Mesendoderm (in vitro differentiated cells): ENCODE results near the gene ARRDC5.
A peak's percentile ranks its signal among the peaks of the same experiment; 100 is the strongest.

ENCODE experiments used
- DNase-seq: peaks from one replicate; pipeline ENCODE4 v3.0.0; 2013
- H2AK5ac ChIP-seq: 2 replicates; pipeline ENCODE4 v1.6.1; 2013; ENCODE audit warnings: low read length, inconsistent platforms
- H2BK120ac ChIP-seq: 2 replicates; pipeline ENCODE4 v1.6.1; 2013; ENCODE audit warnings: low read depth, mild to moderate bottlenecking, low read length, moderate library complexity, mixed read lengths
- H2BK15ac ChIP-seq: replicated peaks from 2 replicates; pipeline ENCODE4 v1.6.1; 2013; ENCODE audit warnings: low read depth, mild to moderate bottlenecking, moderate library complexity
- H2BK5ac ChIP-seq: 2 replicates; pipeline ENCODE4 v1.6.1; 2013; ENCODE audit warnings: low read length, inconsistent platforms
- H3K18ac ChIP-seq: 2 replicates; pipeline ENCODE4 v1.6.1; 2013; ENCODE audit warnings: mild to moderate bottlenecking, low read length, mixed read lengths
- H3K23ac ChIP-seq: one replicate; pipeline ENCODE4 v1.6.1; 2013; ENCODE audit warnings: low read length
- H3K27ac ChIP-seq: 2 replicates; pipeline ENCODE4 v1.5.1; 2013; ENCODE audit warnings: low read depth, mild to moderate bottlenecking, inconsistent platforms, low read length, moderate library complexity
- H3K27me3 ChIP-seq: 2 replicates; pipeline ENCODE4 v1.6.1; 2013; ENCODE audit warnings: low read length, control low read depth, mild to moderate bottlenecking, inconsistent platforms; ENCODE audit not compliant: insufficient read depth, poor library complexity
- H3K36me3 ChIP-seq: 2 replicates; pipeline ENCODE4 v1.6.1; 2013; ENCODE audit warnings: low read length, inconsistent platforms; ENCODE audit not compliant: control insufficient read depth, insufficient read depth
- H3K4ac ChIP-seq: one replicate; pipeline ENCODE4 v1.6.1; 2013; ENCODE audit warnings: low read depth, mild to moderate bottlenecking, low read length, moderate library complexity
- H3K4me1 ChIP-seq: 2 replicates; pipeline ENCODE4 v1.6.1; 2013; ENCODE audit warnings: low read depth, low read length, inconsistent platforms; ENCODE audit not compliant: control insufficient read depth
- H3K4me2 ChIP-seq: 2 replicates; pipeline ENCODE4 v1.6.1; 2013; ENCODE audit warnings: low read length
- H3K4me3 ChIP-seq: 2 replicates; pipeline ENCODE4 v1.5.1; 2013; ENCODE audit warnings: mild to moderate bottlenecking, low read length
- H3K56ac ChIP-seq: one replicate; pipeline ENCODE4 v1.6.1; 2013; ENCODE audit warnings: low read length
- H3K79me1 ChIP-seq: 2 replicates; pipeline ENCODE4 v1.6.1; 2013; ENCODE audit warnings: low read length, inconsistent platforms
- H3K79me2 ChIP-seq: 2 replicates; pipeline ENCODE4 v1.6.1; 2013; ENCODE audit warnings: mild to moderate bottlenecking, low read length; ENCODE audit not compliant: control insufficient read depth, insufficient read depth
- H3K9ac ChIP-seq: 2 replicates; pipeline ENCODE4 v1.6.1; 2013; ENCODE audit warnings: low read length, inconsistent platforms
- H4K5ac ChIP-seq: one replicate; pipeline ENCODE4 v1.6.1; 2013; ENCODE audit warnings: low read length
- H4K8ac ChIP-seq: one replicate; pipeline ENCODE4 v1.6.1; 2013; ENCODE audit warnings: low read depth, mild to moderate bottlenecking, control low read depth, low read length, moderate library complexity
- WGBS: extraction: QIAGEN DNeasy Blood & Tissue Kit; methylation state at CpG from one replicate; pipeline ENCODE4 v1.1.7; 2013; ENCODE audit warnings: low lambda C conversion rate, missing lambda C conversion rate; ENCODE audit not compliant: insufficient coverage; ENCODE audit errors: extremely low coverage; 5-methylcytosine and 5-hydroxymethylcytosine counted together

The ARRDC5 gene

DNA sequence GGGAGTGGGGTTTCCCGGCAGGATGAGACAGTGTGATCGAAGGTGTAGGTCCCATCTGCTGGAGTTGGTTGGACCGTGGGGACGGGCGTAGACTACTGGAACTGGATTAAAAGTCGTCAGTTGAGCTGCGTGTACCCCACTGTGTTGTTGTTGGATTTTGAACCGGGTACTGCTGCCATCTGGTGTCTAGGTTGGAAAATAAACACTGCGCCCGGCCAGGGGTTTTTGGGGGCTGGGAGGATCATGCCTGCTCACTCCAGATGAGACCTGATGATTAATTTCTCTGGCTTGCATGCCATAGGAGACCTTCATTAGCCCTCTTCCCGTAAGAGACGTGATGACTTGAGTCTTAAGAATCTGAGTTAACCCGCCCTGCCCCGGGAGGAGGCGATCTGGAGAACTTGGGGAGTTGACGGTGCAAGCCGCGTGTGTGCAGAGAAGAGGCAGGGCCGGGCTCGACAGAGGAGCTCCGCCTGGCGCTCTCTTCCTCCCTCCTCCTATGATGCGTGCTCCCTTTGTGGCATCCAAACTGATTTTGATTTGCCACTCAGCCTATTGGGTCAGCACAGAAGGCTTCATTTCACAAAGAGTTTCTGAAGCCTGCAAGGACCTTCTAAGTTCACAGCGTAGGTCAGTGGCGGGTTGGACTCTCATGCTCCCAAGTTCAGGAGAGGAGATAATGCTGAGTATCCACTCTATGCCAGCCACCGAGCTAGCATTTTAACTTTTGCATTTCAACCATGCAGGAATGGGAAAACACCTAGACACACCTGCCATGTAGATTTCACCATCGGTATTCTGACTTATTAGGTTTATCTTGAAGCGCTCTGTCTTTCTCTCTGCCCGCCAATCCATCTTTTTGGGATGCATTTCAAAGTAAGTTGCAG, 9.3 kb upstream of the ARRDC5 start:
- H3K4me1 ChIP-seq: no peaks in the 10 kb centered on the region
- H3K27ac ChIP-seq: no peak overlapping the region
- peak; percentile 86 for DNase-seq
- no peak overlapping the region for H3K4me3 ChIP-seq
- H2BK15ac ChIP-seq: no peak overlapping the region
- no peak overlapping the region for H3K23ac ChIP-seq
- H3K27me3 ChIP-seq: no peaks in the 10 kb centered on the region
- no peak overlapping the region for H3K4ac ChIP-seq
- peak overlapping the region; percentile 3 for H3K18ac ChIP-seq
- H3K4me2 ChIP-seq: peak overlapping the region; percentile 17
- peak overlapping the region; percentile 76 for H3K9ac ChIP-seq
- peaks cover 27% of the 10 kb centered on the region for H3K79me1 ChIP-seq
- no peak overlapping the region for H2BK120ac ChIP-seq
- H2AK5ac ChIP-seq: no peak overlapping the region
- H3K79me2 ChIP-seq: peaks cover 58% of the 10 kb centered on the region
- no peak overlapping the region for H2BK5ac ChIP-seq
- H4K5ac ChIP-seq: no peak overlapping the region
- no CpG with 5 or more reads among the region's 29 CpGs for WGBS
- H3K56ac ChIP-seq: peak overlapping the region; percentile 91
- peaks cover 4% of the 10 kb centered on the region for H3K36me3 ChIP-seq
- no peak overlapping the region for H4K8ac ChIP-seq

DNA sequence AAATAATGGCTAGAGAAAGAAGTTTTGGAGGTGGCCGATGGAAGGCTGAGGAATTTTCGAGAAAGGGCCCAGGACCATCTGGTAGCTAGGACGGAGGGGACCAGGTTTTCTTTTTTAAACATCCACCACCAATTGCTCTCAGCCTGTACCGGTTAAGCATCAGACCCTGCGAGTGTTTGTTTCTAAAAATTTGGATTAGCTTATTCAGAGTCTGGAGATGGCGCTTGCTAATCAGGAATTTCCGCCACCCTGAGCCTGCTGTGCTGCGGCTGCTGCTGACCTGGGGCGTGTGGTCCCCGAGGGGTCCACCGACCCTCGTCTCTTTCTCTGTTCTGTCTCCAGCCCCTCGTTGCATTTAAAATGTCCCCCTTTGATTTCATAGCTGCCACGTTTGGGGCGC, 8.6 kb upstream of the ARRDC5 start:
- peaks cover 52% of the 10 kb centered on the region for H3K79me2 ChIP-seq

DNA sequence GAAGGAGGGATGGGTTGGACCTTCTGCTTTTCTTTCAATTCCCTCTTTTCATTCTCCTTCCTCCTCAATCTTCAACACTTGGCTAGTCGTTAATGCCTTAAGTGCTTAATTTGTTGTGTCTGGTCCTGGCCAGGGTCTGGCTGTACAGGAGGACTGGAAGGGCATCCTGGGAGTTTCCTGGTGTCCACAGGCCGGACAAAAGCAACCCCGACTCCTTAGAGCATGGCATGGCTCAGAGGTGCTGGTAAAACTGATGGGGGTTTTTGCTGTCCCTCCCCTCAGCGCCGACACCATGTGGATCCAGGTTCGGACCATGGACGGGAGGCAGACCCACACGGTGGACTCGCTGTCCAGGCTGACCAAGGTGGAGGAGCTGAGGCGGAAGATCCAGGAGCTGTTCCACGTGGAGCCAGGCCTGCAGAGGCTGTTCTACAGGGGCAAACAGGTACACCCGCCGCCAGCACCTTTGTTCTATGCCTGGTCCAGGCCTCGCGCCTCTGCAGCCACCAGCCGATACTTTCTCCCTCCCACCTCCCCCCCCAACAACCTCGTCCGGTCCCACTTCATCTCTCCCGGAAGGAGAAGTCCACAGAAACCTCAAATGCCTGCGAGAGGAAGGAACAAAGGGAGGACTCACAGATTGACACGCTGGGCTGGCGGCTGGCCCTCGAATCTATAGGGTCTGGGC, 8.0 kb upstream of the ARRDC5 start:
- Histone ChIP-seq H4K5ac (no peak overlapping the region), H3K56ac (peak overlapping the region; percentile 91), H3K36me3 (peaks cover 4% of the 10 kb centered on the region), H3K79me1 (peaks cover 22% of the 10 kb centered on the region), H3K79me2 (peaks cover 46% of the 10 kb centered on the region), H3K27me3 (no peaks in the 10 kb centered on the region), H3K23ac (no peak overlapping the region), H3K4ac (peak overlapping the region; percentile 75), H3K18ac (no peak overlapping the region), H3K4me1 (no peaks in the 10 kb centered on the region), H3K4me2 (peak overlapping the region; percentile 79), H2BK120ac (no peak overlapping the region), H3K4me3 (peak overlapping the region; percentile 59), H2BK5ac (no peak overlapping the region), H3K27ac (no peak overlapping the region), H2AK5ac (no peak overlapping the region), H3K9ac (peak overlapping the region; percentile 76), H2BK15ac (no peak overlapping the region), H4K8ac (no peak overlapping the region)
- DNase-seq: peak; percentile 22
- no CpG with 5 or more reads among the region's 23 CpGs for WGBS

More for the DNA sequence above, 8.6 kb upstream of the ARRDC5 start:
- no CpG with 5 or more reads among the region's 15 CpGs for WGBS
- DNase-seq: no peak
- Histone ChIP-seq H3K9ac (peak overlapping the region; percentile 76), H3K27me3 (no peaks in the 10 kb centered on the region), H3K18ac (peak overlapping the region; percentile 3), H2BK5ac (no peak overlapping the region), H3K79me1 (peaks cover 23% of the 10 kb centered on the region), H3K4me1 (no peaks in the 10 kb centered on the region), H3K4me3 (no peak overlapping the region), H3K23ac (no peak overlapping the region), H3K27ac (no peak overlapping the region), H4K8ac (no peak overlapping the region), H4K5ac (no peak overlapping the region), H3K4me2 (peak overlapping the region; percentile 17), H3K4ac (no peak overlapping the region), H2BK15ac (no peak overlapping the region), H2BK120ac (no peak overlapping the region), H3K36me3 (peaks cover 4% of the 10 kb centered on the region), H3K56ac (peak overlapping the region; percentile 91), H2AK5ac (no peak overlapping the region)

DNA sequence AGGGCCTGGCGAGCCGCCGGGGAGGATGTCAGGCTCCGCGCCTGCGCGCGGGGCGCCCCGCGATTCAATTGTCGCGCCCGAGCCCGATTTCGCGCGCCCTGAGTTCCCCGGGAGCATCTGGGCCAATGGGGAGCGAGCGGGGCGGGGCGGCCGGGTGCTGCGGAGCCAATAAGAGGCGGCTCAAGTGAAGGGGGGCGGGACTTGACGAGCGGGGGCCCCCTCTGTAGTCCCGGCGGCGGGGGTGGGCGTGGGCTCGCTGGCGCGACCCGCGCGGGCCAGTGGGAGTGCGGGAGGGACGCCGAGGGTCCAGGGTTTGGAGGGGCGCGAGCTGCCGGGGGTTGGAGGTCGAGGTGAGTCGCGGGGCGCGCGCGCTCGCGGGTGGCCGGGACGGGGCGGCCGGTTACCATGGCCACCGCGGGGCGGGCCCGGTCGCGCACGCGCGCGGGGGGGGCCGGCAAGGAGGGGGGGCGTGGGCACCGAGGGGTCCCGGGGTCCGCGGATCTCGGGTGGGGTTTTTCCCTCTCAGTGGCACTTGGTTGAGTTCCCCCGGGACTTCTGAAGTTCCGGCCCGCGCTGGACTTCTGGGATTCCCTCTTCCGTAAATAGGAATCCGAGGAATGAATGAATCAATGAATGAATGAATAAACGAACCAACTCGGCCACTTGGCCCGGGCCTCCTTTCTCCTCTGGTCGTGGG, 7.3 kb upstream of the ARRDC5 start:
- Histone ChIP-seq H3K27ac (no peak overlapping the region), H3K9ac (peak overlapping the region; percentile 78), H4K5ac (no peak overlapping the region), H3K79me1 (peaks cover 20% of the 10 kb centered on the region), H3K4ac (peak overlapping the region; percentile 75), H2BK5ac (no peak overlapping the region), H3K56ac (peak overlapping the region; percentile 94), H3K4me2 (peak overlapping the region; percentile 79), H3K27me3 (no peaks in the 10 kb centered on the region), H2AK5ac (no peak overlapping the region), H3K4me1 (no peaks in the 10 kb centered on the region), H3K4me3 (peak overlapping the region; percentile 59), H3K79me2 (peaks cover 41% of the 10 kb centered on the region), H4K8ac (no peak overlapping the region), H3K23ac (no peak overlapping the region), H2BK15ac (no peak overlapping the region), H3K36me3 (peaks cover 4% of the 10 kb centered on the region), H3K18ac (peak overlapping the region; percentile 46), H2BK120ac (no peak overlapping the region)
- no CpG with 5 or more reads among the region's 85 CpGs for WGBS
- peak; percentile 92 for DNase-seq

DNA sequence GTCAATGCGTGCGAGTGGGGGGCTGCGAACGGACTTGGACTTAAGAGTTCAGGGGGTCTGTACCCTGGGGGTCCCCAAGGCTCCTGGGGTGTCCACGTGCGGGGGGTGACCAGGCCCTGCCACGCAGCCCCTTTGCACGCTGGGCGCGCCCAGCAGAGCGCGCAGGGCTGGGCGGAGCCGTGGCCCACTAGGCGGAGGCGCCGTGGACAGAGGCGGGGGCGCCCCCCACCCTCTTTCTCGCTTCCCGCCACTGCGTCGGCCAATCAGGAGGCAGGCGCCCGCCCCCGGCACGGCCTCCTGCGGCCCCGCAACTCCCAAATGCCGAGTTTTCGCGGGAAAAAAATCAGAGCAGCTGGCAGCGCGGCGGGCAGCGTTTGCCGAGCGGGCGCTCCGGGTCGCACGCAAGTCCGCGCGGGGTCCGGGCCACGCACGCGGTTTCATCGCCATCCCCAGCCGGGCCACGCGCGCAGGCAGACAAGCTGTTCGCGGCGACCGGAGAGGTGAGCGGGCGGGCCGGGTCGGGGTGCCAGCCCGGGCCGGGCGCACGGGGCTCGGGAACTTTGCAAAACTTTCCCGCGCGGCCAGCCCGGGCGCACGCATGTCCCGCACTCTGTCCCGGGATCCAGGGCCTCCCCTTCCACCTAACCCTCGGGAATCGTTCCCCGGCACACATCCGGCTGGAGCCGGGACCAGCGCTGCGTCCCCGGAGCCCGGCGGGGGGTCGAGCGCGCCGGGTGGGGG, 6.6 kb upstream of the ARRDC5 start, which contains the start of gene UHRF1:
Gene UHRF1 (plus strand): TSS at position 346 of the 741 bp plus-strand sequence. CDS start 1,385 bp downstream, outside the sequence.
- WGBS: no CpG with 5 or more reads among the region's 89 CpGs
- Histone ChIP-seq H4K5ac (no peak within 1 kb of the TSS), H3K79me1 (peaks cover 16% of the 10 kb centered on the region), H3K4me3 (peak within 1 kb of the TSS; percentile 60), H4K8ac (no peak within 1 kb of the TSS), H2BK5ac (no peak within 1 kb of the TSS), H3K4me1 (no peaks in the 10 kb centered on the region), H3K23ac (no peak within 1 kb of the TSS), H2AK5ac (no peak within 1 kb of the TSS), H3K9ac (peak within 1 kb of the TSS; percentile 78), H3K18ac (peak within 1 kb of the TSS; percentile 46), H3K27me3 (no peaks in the 10 kb centered on the region), H3K56ac (peak within 1 kb of the TSS; percentile 94), H2BK15ac (no peak within 1 kb of the TSS), H3K79me2 (peaks cover 34% of the 10 kb centered on the region), H2BK120ac (no peak within 1 kb of the TSS), H3K4ac (peak within 1 kb of the TSS; percentile 75), H3K27ac (peak within 1 kb of the TSS; percentile 47), H3K36me3 (peaks cover 2% of the 10 kb centered on the region), H3K4me2 (peak within 1 kb of the TSS; percentile 79)
- peak; percentile 40 for DNase-seq
